Activated naive CD8-positive, alpha-beta T cell (primary cell): ENCODE data around the gene MRGPRG.
"Not testable (repeated sequence)": the region's sequence is repeated elsewhere in the genome, so short reads cannot be mapped to it uniquely, and the experiment has no call there.

ENCODE experiments used
- H3K27ac Mint-ChIP-seq: one replicate; pipeline ENCODE4 v1.8.0; 2021; ENCODE audit warnings: mixed read lengths
- H3K27me3 Mint-ChIP-seq: one replicate; pipeline ENCODE4 v1.8.0; 2021; ENCODE audit warnings: mixed read lengths
- H3K36me3 Mint-ChIP-seq: one replicate; pipeline ENCODE4 v1.8.0; 2021; ENCODE audit warnings: mixed read lengths
- H3K4me1 Mint-ChIP-seq: one replicate; pipeline ENCODE4 v1.8.0; 2021; ENCODE audit warnings: low read depth, mixed read lengths
- H3K4me3 Mint-ChIP-seq: one replicate; pipeline ENCODE4 v1.8.0; 2021; ENCODE audit warnings: mild to moderate bottlenecking, mixed read lengths
- H3K9me3 Mint-ChIP-seq: one replicate; pipeline ENCODE4 v1.8.0; 2021; ENCODE audit warnings: low read depth, mixed read lengths

The MRGPRG gene, protein sequence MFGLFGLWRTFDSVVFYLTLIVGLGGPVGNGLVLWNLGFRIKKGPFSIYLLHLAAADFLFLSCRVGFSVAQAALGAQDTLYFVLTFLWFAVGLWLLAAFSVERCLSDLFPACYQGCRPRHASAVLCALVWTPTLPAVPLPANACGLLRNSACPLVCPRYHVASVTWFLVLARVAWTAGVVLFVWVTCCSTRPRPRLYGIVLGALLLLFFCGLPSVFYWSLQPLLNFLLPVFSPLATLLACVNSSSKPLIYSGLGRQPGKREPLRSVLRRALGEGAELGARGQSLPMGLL

DNA sequence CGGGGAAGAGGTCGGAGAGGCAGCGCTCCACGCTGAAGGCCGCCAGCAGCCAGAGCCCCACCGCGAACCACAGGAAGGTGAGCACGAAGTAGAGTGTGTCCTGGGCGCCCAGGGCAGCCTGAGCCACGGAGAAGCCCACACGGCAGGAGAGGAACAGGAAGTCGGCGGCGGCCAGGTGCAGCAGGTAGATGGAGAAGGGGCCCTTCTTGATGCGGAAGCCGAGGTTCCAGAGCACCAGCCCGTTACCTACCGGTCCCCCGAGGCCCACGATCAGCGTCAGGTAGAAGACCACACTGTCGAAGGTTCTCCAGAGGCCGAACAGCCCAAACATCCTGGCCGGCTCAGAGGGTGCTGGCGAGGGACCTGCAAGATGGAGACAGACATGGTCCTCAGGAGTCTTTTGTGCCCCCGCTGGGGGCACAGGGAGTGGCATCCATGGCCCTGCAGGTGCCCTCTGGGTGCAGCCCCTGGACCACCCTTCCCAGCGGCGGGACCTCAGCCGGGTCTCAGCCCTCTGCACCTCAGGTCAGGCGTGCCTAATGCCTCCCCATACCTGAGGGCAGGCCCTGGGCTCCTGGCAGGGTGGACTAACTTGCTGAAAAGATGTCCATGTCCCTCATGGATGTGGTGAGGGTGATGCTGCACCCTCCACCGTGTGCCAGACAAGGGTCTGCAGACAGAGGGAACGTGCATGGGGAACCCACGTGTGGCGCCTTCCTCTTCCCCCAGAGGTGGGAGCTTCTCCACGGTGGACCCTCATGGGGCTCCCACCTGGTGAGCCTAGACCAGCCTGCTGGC, at the start of gene MRGPRG:
Gene MRGPRG, minus strand, starts transcription at position 331 of the 798 bp plus-strand sequence. Its CDS starts 0 bp downstream, at position 331.
- no peaks in the 10 kb centered on the region for H3K9me3 Mint-ChIP-seq
- H3K27ac Mint-ChIP-seq, result no peak within 1 kb of the TSS
- no peak within 1 kb of the TSS for H3K4me3 Mint-ChIP-seq
- peaks cover 13% of the 10 kb centered on the region for H3K4me1 Mint-ChIP-seq
- no peaks in the 10 kb centered on the region for H3K36me3 Mint-ChIP-seq
- H3K27me3 Mint-ChIP-seq, result peaks cover 2% of the 10 kb centered on the region

DNA sequence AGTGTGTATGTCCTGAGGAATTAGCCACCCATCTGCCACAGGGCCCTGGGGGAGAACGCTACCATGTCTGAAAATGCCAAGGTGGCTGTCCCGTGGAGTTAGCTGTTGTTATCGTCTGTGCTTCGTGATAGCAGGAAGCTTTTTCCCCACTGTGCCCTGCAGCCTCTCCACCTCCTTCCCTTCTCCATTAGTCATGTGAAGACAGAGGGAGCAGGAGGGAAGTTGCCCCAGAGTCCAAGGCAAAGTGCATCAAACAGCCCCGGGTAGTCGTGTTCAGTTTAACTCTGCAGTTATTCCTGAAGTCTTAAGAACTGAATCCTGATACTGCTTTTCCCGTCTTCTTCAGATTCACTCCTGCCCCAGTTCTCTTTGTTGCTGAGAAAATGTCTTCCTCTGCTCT, 43.9 kb upstream of the MRGPRG start:
- not testable (repeated sequence) for H3K4me1 Mint-ChIP-seq, H3K9me3 Mint-ChIP-seq, H3K27ac Mint-ChIP-seq, H3K36me3 Mint-ChIP-seq, H3K27me3 Mint-ChIP-seq, H3K4me3 Mint-ChIP-seq

DNA sequence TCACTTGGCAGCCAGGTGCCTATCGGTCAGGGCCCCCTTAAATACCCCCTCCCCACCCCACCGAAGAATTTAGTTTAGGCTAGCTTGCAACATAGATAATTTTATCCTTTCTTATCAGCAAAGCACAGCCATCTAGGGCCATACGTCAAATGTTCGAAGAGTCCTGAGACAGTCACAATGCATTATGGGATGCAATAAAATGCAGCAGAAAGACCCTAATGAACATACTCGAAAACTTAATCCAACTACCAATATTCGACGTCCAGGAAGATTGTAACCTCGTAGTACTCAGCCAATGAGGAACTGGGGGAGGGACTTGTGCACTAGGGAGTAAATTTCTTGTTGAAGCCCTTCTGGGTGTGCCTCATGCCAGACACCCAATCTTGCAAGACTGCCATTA, 43.2 kb upstream of the MRGPRG start:
- not testable (repeated sequence) for H3K4me1 Mint-ChIP-seq, H3K9me3 Mint-ChIP-seq, H3K27ac Mint-ChIP-seq, H3K36me3 Mint-ChIP-seq, H3K4me3 Mint-ChIP-seq, H3K27me3 Mint-ChIP-seq

DNA sequence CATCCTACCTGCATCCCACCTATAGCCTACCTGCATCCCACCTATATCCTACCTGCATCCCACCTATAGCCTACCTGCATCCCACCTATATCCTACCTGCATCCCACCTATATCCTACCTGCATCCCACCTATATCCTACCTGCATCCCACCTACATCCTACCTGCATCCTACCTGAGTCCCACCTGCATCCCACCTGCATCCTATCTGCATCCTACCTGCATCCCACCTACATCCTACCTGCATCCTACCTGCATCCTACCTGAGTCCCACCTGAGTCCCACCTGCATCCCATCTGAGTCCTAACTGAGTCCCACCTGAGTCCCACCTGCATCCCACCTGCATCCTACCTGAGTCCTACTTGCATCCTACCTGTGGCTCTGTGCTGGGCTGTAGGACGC, 38.9 kb upstream of the MRGPRG start:
- H3K36me3 Mint-ChIP-seq, H3K4me1 Mint-ChIP-seq, H3K4me3 Mint-ChIP-seq, H3K27ac Mint-ChIP-seq, H3K27me3 Mint-ChIP-seq, H3K9me3 Mint-ChIP-seq: not testable (repeated sequence)

DNA sequence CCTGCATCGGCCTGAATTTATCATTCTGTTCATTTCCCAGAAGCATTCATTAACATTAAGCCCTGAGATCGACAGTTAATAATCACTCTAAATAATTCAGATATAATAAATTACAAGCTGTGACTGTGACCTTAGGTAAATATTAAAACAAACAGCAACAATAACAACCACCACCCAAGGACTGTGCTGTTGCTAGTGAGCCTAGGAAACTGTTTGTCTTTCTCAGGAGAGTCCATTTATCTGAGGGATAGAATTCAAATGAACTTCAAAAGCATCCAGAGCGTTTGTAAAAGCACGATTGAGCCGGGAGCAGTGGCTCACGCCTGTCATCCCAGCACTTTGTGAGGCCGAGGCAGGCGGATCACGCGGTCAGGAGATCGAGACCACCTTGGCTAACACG, 36.6 kb upstream of the MRGPRG start:
- H3K4me3 Mint-ChIP-seq, H3K36me3 Mint-ChIP-seq, H3K4me1 Mint-ChIP-seq, H3K27ac Mint-ChIP-seq, H3K9me3 Mint-ChIP-seq, H3K27me3 Mint-ChIP-seq: not testable (repeated sequence)

DNA sequence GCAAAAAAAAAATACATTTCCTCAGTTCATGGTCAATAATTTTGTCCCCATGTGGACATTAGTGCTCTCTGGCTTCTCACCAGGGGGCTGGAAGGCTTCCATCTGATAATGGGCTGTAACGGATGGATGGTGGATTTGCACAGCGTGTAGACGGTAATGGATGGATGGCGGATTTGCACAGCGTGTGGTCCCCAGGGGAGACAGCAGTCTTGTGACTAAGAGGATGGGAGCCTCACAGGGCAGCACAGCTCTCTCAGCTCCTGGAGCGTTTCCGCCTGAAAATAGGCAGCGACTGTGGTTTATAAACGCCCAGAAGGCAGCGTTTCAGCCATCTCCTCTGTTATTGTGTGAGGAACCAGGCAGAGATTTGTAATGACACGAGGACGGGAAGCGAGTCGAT, 36.2 kb upstream of the MRGPRG start:
- H3K4me1 Mint-ChIP-seq, H3K9me3 Mint-ChIP-seq, H3K27ac Mint-ChIP-seq, H3K36me3 Mint-ChIP-seq, H3K4me3 Mint-ChIP-seq, H3K27me3 Mint-ChIP-seq: not testable (repeated sequence)

DNA sequence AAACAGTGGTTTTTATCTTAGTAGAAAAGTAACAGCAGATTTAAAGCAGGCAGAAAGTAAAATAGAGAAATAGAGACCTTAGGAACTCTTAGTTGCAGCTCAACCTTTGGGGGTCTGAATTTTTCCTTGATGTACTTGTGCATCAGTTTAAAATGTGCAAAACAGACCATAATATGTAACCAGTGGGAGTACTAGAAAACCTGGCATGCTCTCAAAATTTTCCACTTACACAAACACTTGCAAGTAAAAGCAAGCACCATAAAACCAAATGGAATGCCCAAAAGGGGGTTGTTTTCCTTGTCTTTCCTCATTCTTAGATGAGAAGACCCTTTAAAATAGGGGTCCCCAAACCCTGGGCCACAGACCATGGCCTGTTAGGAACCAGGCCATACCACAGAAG, 26.5 kb upstream of the MRGPRG start:
- peaks cover 4% of the 10 kb centered on the region for H3K27me3 Mint-ChIP-seq
- no peaks in the 10 kb centered on the region for H3K9me3 Mint-ChIP-seq
- no peaks in the 10 kb centered on the region for H3K4me1 Mint-ChIP-seq
- no peak overlapping the region for H3K4me3 Mint-ChIP-seq
- no peak overlapping the region for H3K27ac Mint-ChIP-seq
- no peaks in the 10 kb centered on the region for H3K36me3 Mint-ChIP-seq

DNA sequence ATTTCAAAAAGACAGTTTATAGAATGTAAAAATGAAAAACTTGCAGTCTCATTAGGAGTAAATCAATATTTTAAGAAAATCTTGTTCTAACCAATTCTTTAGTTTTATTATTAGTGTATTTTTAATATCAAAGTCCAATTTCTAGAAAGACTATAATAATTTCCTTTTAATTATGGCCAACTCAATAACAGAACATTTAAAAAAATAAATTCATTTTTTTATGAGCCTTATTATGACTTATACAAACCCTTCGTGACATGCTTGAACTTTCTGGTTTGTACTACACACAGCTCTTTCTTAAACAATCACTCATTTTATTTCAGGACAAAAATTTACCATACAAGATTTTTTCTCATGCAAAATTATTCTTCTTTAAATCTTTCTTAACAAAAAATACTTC, 25.3 kb upstream of the MRGPRG start:
- Mint-ChIP-seq H3K4me3 (no peak overlapping the region), H3K27me3 (peaks cover 4% of the 10 kb centered on the region), H3K27ac (no peak overlapping the region), H3K4me1 (no peaks in the 10 kb centered on the region), H3K36me3 (no peaks in the 10 kb centered on the region), H3K9me3 (no peaks in the 10 kb centered on the region)

DNA sequence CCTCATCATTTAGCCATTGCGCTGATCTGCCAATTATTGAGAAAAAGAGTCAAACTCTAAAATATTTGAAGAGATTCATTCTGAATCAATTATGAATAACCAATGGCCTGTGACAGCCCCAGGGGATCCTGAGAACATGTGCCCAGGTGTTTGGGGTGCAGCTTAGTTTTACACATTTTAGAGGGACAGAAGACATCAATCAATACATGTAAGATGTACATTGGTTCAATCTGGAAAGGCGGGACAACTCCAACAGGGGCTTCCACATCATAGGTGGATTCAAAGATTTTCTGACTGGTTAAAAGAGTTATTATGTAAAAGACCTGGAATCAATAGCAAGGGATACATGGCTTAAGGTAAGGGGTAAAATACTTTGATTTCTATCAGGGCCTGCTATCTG, 18.5 kb upstream of the MRGPRG start:
- no peaks in the 10 kb centered on the region for H3K27me3 Mint-ChIP-seq
- H3K9me3 Mint-ChIP-seq, result no peaks in the 10 kb centered on the region
- no peak overlapping the region for H3K4me3 Mint-ChIP-seq
- no peaks in the 10 kb centered on the region for H3K36me3 Mint-ChIP-seq
- H3K27ac Mint-ChIP-seq, result no peak overlapping the region
- no peaks in the 10 kb centered on the region for H3K4me1 Mint-ChIP-seq

DNA sequence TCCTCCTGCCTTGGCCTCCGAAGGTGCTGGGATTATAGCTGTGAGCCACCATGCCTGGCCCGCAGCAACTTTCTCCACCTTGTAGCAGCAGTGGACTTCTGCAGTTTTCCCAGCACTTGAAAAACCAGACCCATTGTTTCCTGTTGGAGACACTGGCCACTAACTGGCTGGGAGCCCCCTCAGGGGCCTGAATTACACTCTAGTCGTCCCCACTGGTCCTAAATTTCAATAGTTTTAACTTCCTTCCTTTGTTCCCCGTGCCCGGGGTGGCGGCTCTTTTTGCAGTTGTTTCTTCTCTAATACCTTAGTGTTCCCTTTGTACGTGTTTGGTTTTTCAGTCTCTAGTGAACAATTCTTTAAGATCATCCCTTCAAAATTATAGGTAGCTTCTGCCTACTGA, 16.2 kb upstream of the MRGPRG start:
- Mint-ChIP-seq H3K27ac (no peak overlapping the region), H3K27me3 (no peaks in the 10 kb centered on the region), H3K9me3 (no peaks in the 10 kb centered on the region), H3K4me3 (no peak overlapping the region), H3K4me1 (no peaks in the 10 kb centered on the region), H3K36me3 (no peaks in the 10 kb centered on the region)

DNA sequence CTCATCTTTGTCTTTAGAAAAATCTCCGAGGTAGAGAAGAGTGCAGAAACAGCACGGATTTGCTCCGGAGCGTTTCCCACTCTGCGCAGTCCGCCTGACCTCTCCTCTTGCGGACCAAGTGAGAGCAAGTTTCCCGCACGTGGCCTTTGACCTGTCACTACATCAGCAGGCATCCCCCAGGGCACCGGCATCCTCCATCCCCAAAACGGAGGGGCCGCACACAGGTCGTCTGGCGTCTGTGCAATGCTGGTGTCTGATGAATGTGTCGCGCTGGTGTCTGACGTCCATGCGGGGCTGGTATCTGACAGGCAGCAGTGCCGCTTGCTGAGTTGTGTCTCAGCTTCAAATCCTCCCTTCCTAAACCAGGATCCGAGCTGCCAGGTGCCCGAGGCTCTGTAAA, 14.3 kb upstream of the MRGPRG start:
- Mint-ChIP-seq H3K27me3 (no peaks in the 10 kb centered on the region), H3K4me1 (no peaks in the 10 kb centered on the region), H3K27ac (no peak overlapping the region), H3K9me3 (no peaks in the 10 kb centered on the region), H3K4me3 (no peak overlapping the region), H3K36me3 (no peaks in the 10 kb centered on the region)

DNA sequence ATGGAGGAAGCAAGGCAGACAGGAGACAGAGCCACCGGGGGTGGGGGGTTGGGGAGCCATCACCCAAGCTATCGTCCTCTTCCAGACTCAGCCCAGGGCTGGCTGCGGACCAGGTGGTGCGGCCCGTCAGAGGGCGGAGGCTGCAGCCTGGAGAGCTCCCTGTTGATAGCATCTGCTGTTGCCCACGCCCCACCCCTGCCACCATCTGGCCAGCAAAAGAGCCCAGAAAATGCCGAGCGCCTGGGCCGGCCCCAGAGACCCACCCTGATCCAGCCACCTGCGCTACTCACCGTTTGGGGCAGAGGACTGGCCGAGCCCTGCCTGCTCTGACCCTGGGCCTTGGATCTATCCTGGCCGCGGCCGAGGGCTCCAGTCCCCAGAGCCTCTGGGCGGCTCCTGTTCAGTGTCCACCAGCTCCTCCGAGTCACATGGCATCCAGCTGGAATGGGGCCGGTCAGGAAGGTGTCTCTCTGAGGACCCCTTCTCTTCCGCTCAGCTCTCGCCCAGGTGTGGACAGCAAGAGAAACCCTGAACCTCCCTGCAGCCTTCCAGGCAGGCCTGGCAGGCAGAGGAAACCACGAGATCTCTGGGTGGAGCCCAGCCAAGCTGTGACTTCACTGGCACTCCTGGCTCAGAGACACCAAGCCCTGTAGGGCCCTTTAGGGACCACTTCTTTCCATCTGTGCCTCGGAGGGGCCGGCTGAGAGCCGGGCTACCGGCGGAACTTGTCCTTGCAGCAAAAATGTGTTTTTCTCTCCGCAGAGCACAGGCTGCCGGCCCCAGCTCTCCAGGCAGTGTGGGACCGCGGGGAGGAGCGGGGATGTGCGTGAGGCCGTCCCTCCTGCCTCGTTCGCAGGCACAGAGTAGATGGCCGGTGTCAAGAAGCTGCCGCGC, 13.5 kb upstream of the MRGPRG start, which contains the start of gene MRGPRE:
Gene MRGPRE, minus strand, starts transcription at position 567 of the 894 bp plus-strand sequence. CDS start 3,618 bp downstream, outside the sequence.
- no peaks in the 10 kb centered on the region for H3K4me1 Mint-ChIP-seq
- no peak within 1 kb of the TSS for H3K27ac Mint-ChIP-seq
- no peaks in the 10 kb centered on the region for H3K9me3 Mint-ChIP-seq
- H3K27me3 Mint-ChIP-seq, result no peaks in the 10 kb centered on the region
- H3K4me3 Mint-ChIP-seq, result no peak within 1 kb of the TSS
- no peaks in the 10 kb centered on the region for H3K36me3 Mint-ChIP-seq

DNA sequence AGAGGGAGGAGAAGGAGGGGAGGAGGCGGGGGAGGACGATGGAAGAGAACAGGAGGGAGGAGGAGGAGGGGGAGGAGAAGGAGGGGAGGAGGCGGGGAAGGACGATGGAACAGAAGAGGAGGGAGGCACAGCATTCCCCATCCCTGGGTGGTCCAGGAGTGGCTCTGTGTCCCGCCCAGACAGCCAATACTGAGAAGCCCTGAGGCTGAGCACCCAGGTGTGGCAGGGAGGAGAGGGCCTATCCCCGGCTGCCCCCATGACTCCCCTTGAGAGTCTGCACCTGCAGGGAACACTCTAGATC, 12.9 kb upstream of the MRGPRG start:
- no peaks in the 10 kb centered on the region for H3K36me3 Mint-ChIP-seq
- no peaks in the 10 kb centered on the region for H3K4me1 Mint-ChIP-seq
- no peak overlapping the region for H3K4me3 Mint-ChIP-seq
- no peaks in the 10 kb centered on the region for H3K27me3 Mint-ChIP-seq
- no peak overlapping the region for H3K27ac Mint-ChIP-seq
- H3K9me3 Mint-ChIP-seq, result no peaks in the 10 kb centered on the region

DNA sequence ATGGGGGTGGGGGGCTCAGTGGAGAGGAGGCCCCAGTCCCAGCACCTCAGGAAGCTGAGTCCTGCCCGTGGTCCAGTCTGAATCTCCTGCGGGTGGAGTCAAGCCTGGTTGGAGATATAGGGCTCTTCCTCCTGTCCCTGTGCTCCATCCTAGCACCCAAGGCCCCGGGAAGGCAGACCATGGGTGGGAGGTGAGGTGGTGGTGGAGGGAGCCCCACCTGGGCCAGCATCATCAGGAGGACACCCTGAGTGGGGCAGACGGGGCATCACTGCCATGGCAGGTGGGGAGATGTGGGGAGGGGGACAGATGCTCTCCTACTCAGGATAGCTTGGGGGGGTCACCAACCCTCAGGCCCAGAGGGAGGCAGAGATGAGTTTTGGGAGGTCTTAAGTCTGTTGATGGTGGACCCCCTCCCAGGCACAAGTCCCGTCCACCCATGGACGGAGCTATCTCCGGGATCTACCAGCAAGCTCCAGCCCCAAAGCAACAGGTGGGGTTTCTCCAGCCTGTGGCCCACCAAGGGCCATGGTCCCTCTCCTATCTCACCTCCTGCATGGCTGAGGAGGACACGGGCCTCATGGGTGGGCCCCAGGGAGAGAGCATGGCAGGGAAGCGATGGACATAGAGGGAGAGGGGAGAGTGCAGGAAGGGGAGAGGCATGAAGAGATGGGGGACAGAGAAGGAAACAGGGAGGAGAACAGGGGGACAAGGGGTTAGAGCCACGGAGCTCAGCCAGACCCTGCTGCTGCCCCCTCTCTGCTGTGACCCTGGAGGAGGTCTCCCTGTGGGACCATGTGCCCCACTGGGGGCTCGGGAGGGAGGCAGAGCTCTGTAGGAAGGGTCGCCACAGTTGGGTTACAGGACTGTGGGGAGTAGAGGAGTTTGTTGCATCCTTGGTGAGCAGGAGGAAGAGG, 12.3 kb upstream of the MRGPRG start:
- Mint-ChIP-seq H3K9me3 (no peaks in the 10 kb centered on the region), H3K27me3 (no peaks in the 10 kb centered on the region), H3K4me3 (no peak overlapping the region), H3K4me1 (no peaks in the 10 kb centered on the region), H3K27ac (no peak overlapping the region), H3K36me3 (no peaks in the 10 kb centered on the region)
